RWPE2 (cell line): ENCODE measurements around the gene ADAM10.

Experiments used
- ATAC-seq: fragments of 200-7000 bp; cut with Tn5 transposase; 3 replicates; pipeline ENCODE4 v1.9.1; 2021; ENCODE audit warnings: low read depth
- DNase-seq: peaks from one replicate; pipeline ENCODE4 v3.0.0-alpha.2; 2020; ENCODE audit warnings: low spot score
- H3K27ac ChIP-seq: fragments of 450-650 bp; 2 replicates; pipeline ENCODE4 v1.5.1; 2017; ENCODE audit warnings: mild to moderate bottlenecking; ENCODE audit not compliant: poor library complexity, severe bottlenecking
- H3K27me3 ChIP-seq: fragments of 250-450 bp; sonication (Bioruptor Pico); 2 replicates; pipeline ENCODE4 v1.5.1; 2021; ENCODE audit warnings: mild to moderate bottlenecking, moderate library complexity; ENCODE audit not compliant: insufficient read depth, poor library complexity, severe bottlenecking
- H3K36me3 ChIP-seq: fragments of 250-450 bp; sonication (Bioruptor Pico); 2 replicates; pipeline ENCODE4 v1.5.1; 2020; ENCODE audit warnings: low read depth, mild to moderate bottlenecking, moderate library complexity
- H3K4me1 ChIP-seq: fragments of 250-450 bp; sonication (Bioruptor Pico); 2 replicates; pipeline ENCODE4 v1.5.1; 2021; ENCODE audit warnings: mild to moderate bottlenecking, moderate library complexity; ENCODE audit not compliant: insufficient read depth, poor library complexity, severe bottlenecking
- H3K4me3 ChIP-seq: fragments of 250-450 bp; sonication (Bioruptor Pico); 2 replicates; pipeline ENCODE4 v1.5.1; 2021; ENCODE audit warnings: mild to moderate bottlenecking, moderate library complexity; ENCODE audit not compliant: severe bottlenecking
- H3K9me3 ChIP-seq: fragments of 250-450 bp; sonication (Bioruptor Pico); 2 replicates; pipeline ENCODE4 v1.5.1; 2021; ENCODE audit warnings: mild to moderate bottlenecking, moderate library complexity; ENCODE audit not compliant: severe bottlenecking
- CTCF ChIP-seq: fragments of 450-650 bp; IDR thresholded peaks from one replicate; pipeline ENCODE4 v1.5.1; 2017; ENCODE audit warnings: mild to moderate bottlenecking, moderate library complexity; ENCODE audit not compliant: poor library complexity, severe bottlenecking

Gene ADAM10

GRCh38 chr15:58749532-58750337 is at the start of gene ADAM10:
Gene ADAM10, minus strand, starts transcription at chr15:58749707. Its CDS starts 173 bp downstream, at chr15:58749534.
- H3K4me3 ChIP-seq, result peak within 1 kb of the TSS; percentile 68
- no peaks in the 10 kb centered on the region for H3K36me3 ChIP-seq
- H3K9me3 ChIP-seq, result no peaks in the 10 kb centered on the region
- ATAC-seq, result peak; percentile 91
- DNase-seq, result peak; percentile 100
- peak within 1 kb of the TSS; percentile 88 for H3K27ac ChIP-seq
- TF ChIP-seq CTCF, result peak; percentile 11
- H3K27me3 ChIP-seq, result no peaks in the 10 kb centered on the region
- H3K4me1 ChIP-seq, result peaks cover 16% of the 10 kb centered on the region

- no peak for TF ChIP-seq CTCF
- Histone ChIP-seq H3K4me1 (peaks cover 44% of the 10 kb centered on the region), H3K27me3 (no peaks in the 10 kb centered on the region), H3K4me3 (no peak overlapping the region), H3K9me3 (no peaks in the 10 kb centered on the region), H3K27ac (no peak overlapping the region), H3K36me3 (peaks cover 36% of the 10 kb centered on the region)
- ATAC-seq, result no peak
- no peak for DNase-seq
These were observed 48.0 kb upstream of the ADAM10 start for GRCh38 chr15:58797505-58797904.

GRCh38 chr15:58795825-58796224 is 46.3 kb upstream of the ADAM10 start:
- H3K4me1 ChIP-seq, result peaks cover 44% of the 10 kb centered on the region
- no peak overlapping the region for H3K4me3 ChIP-seq
- no peaks in the 10 kb centered on the region for H3K27me3 ChIP-seq
- DNase-seq (no peak), ATAC-seq (no peak)
- H3K36me3 ChIP-seq, result peaks cover 38% of the 10 kb centered on the region
- TF ChIP-seq CTCF, result no peak
- peak overlapping the region; percentile 6 for H3K27ac ChIP-seq
- H3K9me3 ChIP-seq, result no peaks in the 10 kb centered on the region

- no peaks in the 10 kb centered on the region for H3K9me3 ChIP-seq
- peak overlapping the region; percentile 88 for H3K27ac ChIP-seq
- peak; percentile 99 for DNase-seq
- ATAC-seq, result peak; percentile 98
- peaks cover 44% of the 10 kb centered on the region for H3K36me3 ChIP-seq
- H3K4me3 ChIP-seq, result no peak overlapping the region
- peaks cover 32% of the 10 kb centered on the region for H3K4me1 ChIP-seq
- no peak for TF ChIP-seq CTCF
- no peaks in the 10 kb centered on the region for H3K27me3 ChIP-seq
These were observed 44.4 kb upstream of the ADAM10 start for GRCh38 chr15:58793862-58794261.
